GM18526 (cell line): ENCODE data around the gene FAM149B1.

ENCODE experiments used
- POLR2A ChIP-seq: IDR thresholded peaks from 3 replicates; pipeline ENCODE4 v1.6.1; 2011; ENCODE audit not compliant: insufficient read length; ENCODE audit errors: extremely low read depth

FAM149B1 gene

GRCh38 chr10:73167783-73168464 is at the start of gene FAM149B1, which contains the start of gene ECD:
FAM149B1 (plus strand) TSS chr10:73168119; CDS start chr10:73168340, 221 bp downstream.
ECD (minus strand) TSS chr10:73168008; CDS start chr10:73163937, 4,071 bp downstream.
- peak; percentile 94 for TF ChIP-seq POLR2A

GRCh38 chr10:73119457-73119856 is 48.5 kb upstream of the FAM149B1 start:
- TF ChIP-seq POLR2A, result no peak

- TF ChIP-seq POLR2A, result no peak
Observed at GRCh38 chr10:73119952-73120351, 48.0 kb upstream of the FAM149B1 start.

DNA sequence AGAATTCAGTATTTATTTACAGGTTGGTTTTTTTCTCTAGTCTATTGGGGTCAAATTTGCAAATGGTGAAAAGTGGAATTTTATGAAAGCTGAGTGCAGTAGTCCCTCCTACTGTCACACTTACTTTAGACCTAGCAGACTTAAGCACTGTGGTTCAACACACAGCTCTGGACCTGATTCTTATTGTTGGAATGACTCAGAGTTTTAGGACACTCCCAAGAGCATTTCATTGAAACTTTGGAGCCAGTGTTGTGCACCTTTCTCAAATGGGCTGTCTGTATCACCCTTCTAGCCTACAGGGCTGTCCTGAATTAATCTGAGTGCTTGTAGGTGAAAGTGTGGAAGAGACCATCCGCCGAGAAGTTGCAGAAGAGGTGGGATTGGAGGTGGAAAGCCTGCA is 41.6 kb upstream of the FAM149B1 start:
- no peak for TF ChIP-seq POLR2A

DNA sequence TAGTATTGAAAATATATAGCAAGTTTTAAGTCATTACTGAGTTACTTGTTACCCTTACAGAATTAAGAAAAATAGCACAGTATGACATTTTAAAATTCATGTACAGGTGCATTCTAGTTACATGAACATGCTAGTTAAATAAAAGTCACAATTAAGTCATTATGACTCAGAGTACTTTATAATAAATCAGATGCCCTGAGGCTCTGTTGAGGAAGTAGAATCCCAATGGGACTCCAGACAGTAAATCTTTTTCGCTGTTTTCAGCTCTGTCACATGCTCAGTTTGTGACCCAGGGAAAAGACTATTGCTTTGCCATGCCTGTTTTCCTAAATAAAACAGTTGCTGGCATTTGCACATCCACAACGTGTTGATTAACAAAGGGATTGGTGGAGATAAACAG is 36.6 kb upstream of the FAM149B1 start:
- TF ChIP-seq POLR2A, result no peak

DNA sequence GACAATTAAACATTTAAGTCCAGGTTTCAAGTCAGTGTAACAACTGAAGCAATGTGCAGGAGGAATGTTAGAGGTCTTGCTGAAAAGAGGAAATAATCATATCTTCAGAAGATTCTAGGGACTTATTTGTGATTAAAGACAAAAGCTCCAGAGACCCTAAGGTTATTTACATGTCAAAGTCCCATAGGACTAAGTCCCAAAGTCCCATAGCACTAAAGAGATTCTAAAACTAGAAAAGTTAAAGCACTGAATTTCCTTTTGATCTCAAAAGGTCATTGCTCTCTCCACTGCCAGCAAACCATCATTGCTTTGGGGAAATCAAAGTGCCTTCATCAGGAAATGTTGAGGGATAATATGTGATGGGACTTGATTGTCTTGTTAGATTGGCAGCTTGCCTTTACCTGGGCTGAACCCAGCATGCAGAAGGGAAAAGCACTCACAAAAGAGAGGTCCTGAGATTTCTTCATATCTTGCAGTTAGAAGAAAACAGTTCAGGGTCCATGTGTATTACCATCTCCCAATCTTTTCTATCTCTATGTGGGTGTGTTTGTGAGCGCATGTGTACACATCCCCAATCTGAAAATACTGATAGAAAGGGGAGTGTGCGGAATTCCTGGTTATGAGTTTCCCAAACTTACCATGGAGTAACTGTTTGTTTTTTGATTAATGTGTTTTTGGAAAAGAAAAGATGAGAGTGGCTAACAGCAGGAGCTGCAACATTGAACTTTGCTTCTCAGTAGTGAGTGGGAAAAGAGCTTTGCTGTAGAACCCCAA is 35.8 kb upstream of the FAM149B1 start:
- TF ChIP-seq POLR2A, result no peak

DNA sequence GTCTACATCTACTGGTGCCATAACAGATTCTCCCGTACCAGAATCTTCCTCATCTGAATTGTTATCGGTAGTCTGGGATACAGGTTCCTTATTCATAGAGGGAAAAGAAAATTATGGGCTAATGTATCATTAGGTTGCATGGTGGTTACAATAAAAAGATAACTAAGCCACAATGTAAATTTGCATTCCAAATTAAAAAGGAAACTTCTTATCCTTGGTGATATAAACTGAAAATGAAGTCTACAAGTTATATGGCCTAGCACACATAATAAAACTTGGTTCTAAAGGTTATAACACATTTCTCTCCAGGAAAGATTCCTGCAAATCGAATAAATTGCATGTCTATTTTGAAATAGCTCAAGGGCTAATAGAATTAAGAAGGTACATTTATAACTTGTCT is 33.2 kb upstream of the FAM149B1 start:
- TF ChIP-seq POLR2A, result no peak

- no peak for TF ChIP-seq POLR2A
Observed at GRCh38 chr10:73136627-73137026, 31.3 kb upstream of the FAM149B1 start.

- TF ChIP-seq POLR2A, result no peak
Observed at GRCh38 chr10:73139251-73139650, 28.7 kb upstream of the FAM149B1 start.

DNA sequence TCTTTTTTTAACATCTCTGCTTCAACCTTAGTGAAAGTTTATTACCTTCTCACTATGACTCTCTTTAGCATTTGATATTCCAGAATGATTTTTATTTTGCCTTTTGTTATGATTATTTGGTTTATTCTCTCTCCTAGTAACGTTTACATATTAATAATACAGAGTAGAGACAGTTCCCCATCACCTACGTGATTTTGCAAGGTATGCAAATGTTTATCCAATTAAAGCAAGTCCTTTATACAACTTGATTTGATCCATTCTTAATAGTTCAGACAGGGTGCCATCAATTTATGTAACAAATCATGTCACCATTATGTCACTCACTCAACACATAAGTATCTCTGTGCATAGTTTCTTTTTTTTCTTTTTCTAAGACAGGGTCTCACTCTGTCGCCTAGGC is 26.3 kb upstream of the FAM149B1 start:
- TF ChIP-seq POLR2A, result no peak

DNA sequence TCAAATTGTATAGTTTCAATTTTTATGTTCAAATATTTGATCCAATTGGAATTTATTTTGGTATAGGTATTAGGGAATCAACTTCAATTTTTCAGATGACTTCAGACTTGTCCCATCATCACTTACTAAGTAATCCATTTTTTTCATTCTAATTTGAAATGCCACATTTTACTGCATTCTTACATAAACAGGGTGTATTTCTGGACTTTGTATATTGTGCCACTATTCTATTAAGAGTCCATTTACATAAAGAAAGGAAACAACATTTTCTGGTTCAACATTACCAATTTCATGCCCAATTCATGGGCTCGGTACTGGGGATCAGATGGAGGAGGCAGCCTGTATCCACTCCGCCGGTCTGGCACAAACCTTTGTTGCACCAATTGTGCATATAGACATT is 15.9 kb upstream of the FAM149B1 start:
- no peak for TF ChIP-seq POLR2A

GRCh38 chr10:73156054-73156453 is 11.9 kb upstream of the FAM149B1 start:
- TF ChIP-seq POLR2A, result no peak

GRCh38 chr10:73159038-73159648 is 8.8 kb upstream of the FAM149B1 start:
- TF ChIP-seq POLR2A, result no peak

DNA sequence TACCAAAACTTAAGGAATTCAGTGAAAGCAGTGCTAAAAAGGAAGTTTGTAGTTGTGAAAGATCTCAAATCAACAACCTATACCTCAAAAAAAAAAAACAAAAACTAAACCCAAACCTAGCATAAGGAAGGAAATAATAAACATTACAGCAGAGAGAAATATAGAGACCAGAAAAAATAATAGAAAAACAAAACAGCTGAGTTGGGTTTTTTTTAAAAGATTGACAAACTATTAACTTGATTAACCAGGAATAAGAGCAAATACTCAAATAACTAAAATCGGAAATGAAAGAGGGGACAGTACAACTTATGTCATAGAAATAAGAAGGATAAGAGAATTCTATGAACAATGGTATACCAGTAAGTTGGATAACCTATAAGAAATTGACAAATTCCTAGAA is 6.8 kb upstream of the FAM149B1 start:
- no peak for TF ChIP-seq POLR2A

- TF ChIP-seq POLR2A, result no peak
Observed at GRCh38 chr10:73161662-73162061, 6.3 kb upstream of the FAM149B1 start.

DNA sequence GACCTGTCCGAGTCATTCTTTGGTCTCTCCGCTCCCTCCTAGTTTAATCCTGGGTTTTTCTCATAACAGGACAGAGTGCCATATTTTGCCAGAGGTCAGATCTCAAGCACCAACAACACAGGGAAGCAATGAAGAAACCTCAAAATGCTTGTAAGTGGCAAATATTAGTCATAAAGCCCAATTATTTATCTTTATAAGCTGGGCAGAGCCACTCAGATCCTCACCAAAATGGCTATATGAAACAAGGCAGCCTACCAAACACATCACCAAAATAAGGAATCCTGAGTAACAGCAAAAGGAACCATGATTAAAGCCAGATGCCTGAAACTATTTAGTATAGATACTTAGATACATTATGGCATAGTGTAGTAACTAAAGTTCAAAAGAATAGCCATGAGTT is 4.8 kb upstream of the FAM149B1 start:
- TF ChIP-seq POLR2A, result no peak

- TF ChIP-seq POLR2A, result no peak
Observed at GRCh38 chr10:73166972-73167371, 947 bp upstream of the FAM149B1 start.

GRCh38 chr10:73167458-73167782 is 499 bp upstream of the FAM149B1 start:
- no peak for TF ChIP-seq POLR2A
